ENCODE results near the gene KLHL18.

- no peak for TF ChIP-seq CTCF (IDR thresholded peaks at IDR 0.05; ENCODE audit: low read depth, low read length, missing input control)
- TF ChIP-seq GABPA (IDR thresholded peaks at IDR 0.05 in 1 of 2, conservative IDR thresholded peaks at IDR 0.05 in 1 of 2), result no peak
- TF ChIP-seq NR2F2 (IDR thresholded peaks at IDR 0.05), result no peak
- TF ChIP-seq RAD21 (IDR thresholded peaks at IDR 0.05), result no peak
- TF ChIP-seq TAF1 (conservative IDR thresholded peaks at IDR 0.05), result no peak
- TF ChIP-seq SP1 (IDR thresholded peaks at IDR 0.05), result no peak
- TF ChIP-seq MAX (IDR thresholded peaks at IDR 0.05), result no peak
- no peak for TF ChIP-seq REST (IDR thresholded peaks at IDR 0.05)
These were observed 6.2 kb upstream of the KLHL18 start for GRCh38 chr3:47276558-47276957.

Measured in liver (tissue), 3 donors.